Measurements from ENCODE around the gene PSME3.

GRCh38 chr17:42880776-42881310 is 47.6 kb downstream of the PSME3 start:
- TF ChIP-seq EZH2 (IDR thresholded peaks at IDR 0.05; ENCODE audit: insufficient read depth, poor library complexity, severe bottlenecking) (no peak), EZH2phosphoT487 (IDR thresholded peaks at IDR 0.05; ENCODE audit: insufficient read depth, low read depth) (no peak)

All from GM23248 (cell line).